ENCODE results near the gene TBC1D22B. TPM values are rescaled to one million over a fixed set of nuclear protein-coding genes. Genes with fewer than 3 reads are reported as not detected.
"Not testable (repeated sequence)": the region's sequence is repeated elsewhere in the genome, so short reads cannot be mapped to it uniquely, and the experiment has no call there.

TBC1D22B gene
- total and polyA plus RNA-seq, 12 donors: 7.4 to 21.9 (median 15.7) TPM

DNA sequence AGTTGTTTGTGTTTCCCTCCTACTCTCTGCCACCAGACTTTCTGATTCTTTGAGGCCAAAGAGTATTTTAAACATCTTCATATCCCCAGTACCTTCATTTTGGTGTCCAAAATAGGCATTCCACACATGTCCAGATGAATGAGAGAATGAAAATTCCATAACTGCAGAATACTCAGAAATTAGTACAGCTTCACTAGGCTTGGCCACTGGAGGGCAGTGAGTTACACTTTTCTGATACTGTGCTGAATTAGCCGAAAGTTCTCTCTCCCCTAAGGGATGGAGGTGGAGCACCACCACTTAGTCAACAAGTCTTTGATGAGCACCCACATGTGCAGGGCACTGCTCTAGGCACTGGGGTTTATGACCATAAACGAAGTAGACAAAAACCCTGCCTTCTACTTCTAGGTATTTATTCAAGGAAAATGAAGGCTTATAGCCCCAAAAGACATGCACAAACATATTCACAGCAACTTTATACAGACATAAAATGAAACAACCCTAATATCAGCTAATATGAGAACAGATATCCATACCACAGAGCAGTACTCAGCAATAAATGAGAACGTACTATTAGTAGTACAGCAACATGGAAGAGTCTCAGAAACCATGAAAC is 46.4 kb downstream of the TBC1D22B start:
- DNase-seq: peak in 2 of 7 donors; percentile 33
- WGBS, 4 donors: 48 to 66% (median 61%) methylated on average over 2 to 3 of the region's 3 CpGs

DNA sequence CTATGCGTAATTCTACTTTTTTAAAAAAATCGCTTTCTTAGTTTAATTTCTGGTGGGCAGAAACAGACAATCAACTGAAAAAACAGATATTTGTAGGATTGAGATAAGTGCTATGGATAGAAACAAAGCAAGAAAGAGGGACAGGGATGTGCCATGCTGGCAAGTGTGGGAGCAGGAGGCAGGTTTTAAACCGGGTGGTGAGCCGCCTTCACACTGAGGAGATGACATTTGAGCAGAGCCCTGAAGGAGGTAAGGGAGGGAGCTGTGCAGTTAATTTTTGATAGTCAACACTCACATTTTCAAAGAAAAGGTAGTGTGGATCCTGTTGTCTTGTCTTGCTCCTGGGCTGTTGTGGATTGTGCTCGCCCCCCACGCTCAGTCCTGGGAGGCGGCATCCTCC is 47.2 kb downstream of the TBC1D22B start:
- no peak for DNase-seq
- no peak overlapping the region for H3K4me3 ChIP-seq
- H3K36me3 ChIP-seq (replicated peaks in 1 of 2): peaks cover 0 to 25% of the 10 kb centered on the region in 2 donors
- H3K9me3 ChIP-seq (replicated peaks in 1 of 3): no peaks in the 10 kb centered on the region
- no peak overlapping the region for H3K27ac ChIP-seq
- peaks cover 0 to 5% of the 10 kb centered on the region in 2 donors for H3K4me1 ChIP-seq (replicated peaks in 1 of 2)
- no peak for TF ChIP-seq POLR2A (IDR thresholded peaks at IDR 0.05)
- TF ChIP-seq, protein P1, sequence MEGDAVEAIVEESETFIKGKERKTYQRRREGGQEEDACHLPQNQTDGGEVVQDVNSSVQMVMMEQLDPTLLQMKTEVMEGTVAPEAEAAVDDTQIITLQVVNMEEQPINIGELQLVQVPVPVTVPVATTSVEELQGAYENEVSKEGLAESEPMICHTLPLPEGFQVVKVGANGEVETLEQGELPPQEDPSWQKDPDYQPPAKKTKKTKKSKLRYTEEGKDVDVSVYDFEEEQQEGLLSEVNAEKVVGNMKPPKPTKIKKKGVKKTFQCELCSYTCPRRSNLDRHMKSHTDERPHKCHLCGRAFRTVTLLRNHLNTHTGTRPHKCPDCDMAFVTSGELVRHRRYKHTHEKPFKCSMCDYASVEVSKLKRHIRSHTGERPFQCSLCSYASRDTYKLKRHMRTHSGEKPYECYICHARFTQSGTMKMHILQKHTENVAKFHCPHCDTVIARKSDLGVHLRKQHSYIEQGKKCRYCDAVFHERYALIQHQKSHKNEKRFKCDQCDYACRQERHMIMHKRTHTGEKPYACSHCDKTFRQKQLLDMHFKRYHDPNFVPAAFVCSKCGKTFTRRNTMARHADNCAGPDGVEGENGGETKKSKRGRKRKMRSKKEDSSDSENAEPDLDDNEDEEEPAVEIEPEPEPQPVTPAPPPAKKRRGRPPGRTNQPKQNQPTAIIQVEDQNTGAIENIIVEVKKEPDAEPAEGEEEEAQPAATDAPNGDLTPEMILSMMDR (IDR thresholded peaks at IDR 0.05): no peak
- intact Hi-C loops (cut with DNase I): no loop called here
- no peaks in the 10 kb centered on the region for H3K27me3 ChIP-seq
- WGBS, 4 donors: 94 to 99% (median 97%) methylated on average over 7 of the region's 7 CpGs

More for the DNA sequence above, 46.4 kb downstream of the TBC1D22B start:
- Histone ChIP-seq H3K4me3 (no peak overlapping the region), H3K27ac (no peak overlapping the region), H3K4me1 (replicated peaks in 1 of 2) (peaks cover 0 to 5% of the 10 kb centered on the region in 2 donors), H3K9me3 (replicated peaks in 1 of 3) (no peaks in the 10 kb centered on the region), H3K27me3 (no peaks in the 10 kb centered on the region), H3K36me3 (replicated peaks in 1 of 2) (peaks cover 0 to 25% of the 10 kb centered on the region in 2 donors)
- TF ChIP-seq, protein P1 (IDR thresholded peaks at IDR 0.05): peak; percentile 34 to 55 (median 48)
- no peak for TF ChIP-seq POLR2A (IDR thresholded peaks at IDR 0.05)
- intact Hi-C loops (cut with DNase I): no loop called here

DNA sequence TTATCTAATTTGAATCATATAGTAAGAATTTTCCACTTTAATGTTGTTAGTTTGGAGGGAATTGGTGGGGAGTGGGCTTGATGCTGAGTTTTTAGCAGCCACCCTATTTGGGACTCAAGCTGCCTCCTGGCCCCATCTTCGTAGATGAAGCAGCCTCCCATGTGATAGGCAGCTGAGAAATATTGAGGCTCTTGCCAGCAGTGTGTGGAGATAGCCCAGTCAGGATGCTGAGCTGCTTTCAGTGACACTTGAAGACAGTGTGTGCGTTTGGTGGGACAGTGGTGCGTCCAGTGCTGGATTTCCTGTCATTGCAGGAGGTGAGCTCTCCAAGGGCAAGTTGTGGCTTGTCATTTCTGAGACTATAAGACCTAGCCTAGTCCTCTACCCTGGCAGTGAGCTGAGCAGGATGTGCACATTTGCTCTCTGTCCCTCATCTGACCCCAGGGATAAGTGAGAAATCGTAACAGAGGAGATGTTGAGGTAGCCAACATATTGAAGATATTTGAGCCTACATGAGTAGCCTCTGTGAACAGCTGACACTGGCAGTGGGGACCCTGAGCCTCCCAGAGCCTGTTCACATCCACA is 48.4 kb downstream of the TBC1D22B start:
- Histone ChIP-seq H3K36me3 (replicated peaks in 1 of 2) (peaks cover 0 to 22% of the 10 kb centered on the region in 2 donors), H3K27me3 (no peaks in the 10 kb centered on the region), H3K27ac (no peak overlapping the region), H3K4me3 (no peak overlapping the region), H3K9me3 (replicated peaks in 1 of 3) (no peaks in the 10 kb centered on the region), H3K4me1 (replicated peaks in 1 of 2) (peaks cover 0 to 5% of the 10 kb centered on the region in 2 donors)
- no peak for DNase-seq
- intact Hi-C loops (cut with DNase I): no loop called here
- WGBS, 4 donors: 94 to 96% (median 95%) methylated on average over 4 of the region's 4 CpGs
- TF ChIP-seq, protein P1 (IDR thresholded peaks at IDR 0.05): no peak
- TF ChIP-seq POLR2A (IDR thresholded peaks at IDR 0.05): no peak

DNA sequence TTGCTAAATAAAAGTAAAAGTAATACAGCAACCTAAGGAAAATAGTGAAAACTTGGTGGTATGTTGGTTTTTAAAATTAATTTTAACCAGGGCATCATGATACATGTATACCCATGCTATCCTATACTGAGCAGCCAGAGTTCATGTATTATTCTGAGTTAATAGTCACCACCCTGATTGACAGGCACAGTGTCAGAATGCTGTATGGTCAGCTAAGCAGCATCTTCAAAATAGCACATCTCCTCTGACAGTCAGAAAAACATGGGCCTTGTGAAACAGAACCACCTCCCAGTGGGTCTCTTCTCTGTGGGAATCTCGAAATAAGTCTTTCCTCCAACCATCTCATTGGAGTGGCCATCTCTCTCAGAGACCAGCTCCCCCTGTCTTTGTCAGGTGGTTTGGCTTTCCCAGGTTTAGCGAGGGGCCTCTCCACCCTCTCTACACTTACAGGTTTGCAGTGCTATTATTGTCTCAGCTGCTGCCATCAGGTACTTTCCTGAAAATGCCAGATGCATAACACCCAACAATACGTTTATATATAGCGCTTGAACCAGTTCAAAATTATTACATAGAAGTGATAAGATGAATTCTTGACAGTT is 49.2 kb downstream of the TBC1D22B start:
- DNase-seq: no peak
- H3K27me3 ChIP-seq: no peaks in the 10 kb centered on the region
- H3K4me3 ChIP-seq: no peak overlapping the region
- no peak for TF ChIP-seq POLR2A (IDR thresholded peaks at IDR 0.05)
- TF ChIP-seq, protein P1 (IDR thresholded peaks at IDR 0.05): no peak
- peaks cover 0 to 14% of the 10 kb centered on the region in 2 donors for H3K36me3 ChIP-seq (replicated peaks in 1 of 2)
- peaks cover 0 to 5% of the 10 kb centered on the region in 2 donors for H3K4me1 ChIP-seq (replicated peaks in 1 of 2)
- 93 to 97% (median 95%) methylated on average over 4 of the region's 4 CpGs for WGBS, 4 donors
- H3K27ac ChIP-seq: no peak overlapping the region
- intact Hi-C loops (cut with DNase I): no loop called here
- no peaks in the 10 kb centered on the region for H3K9me3 ChIP-seq (replicated peaks in 1 of 3)

DNA sequence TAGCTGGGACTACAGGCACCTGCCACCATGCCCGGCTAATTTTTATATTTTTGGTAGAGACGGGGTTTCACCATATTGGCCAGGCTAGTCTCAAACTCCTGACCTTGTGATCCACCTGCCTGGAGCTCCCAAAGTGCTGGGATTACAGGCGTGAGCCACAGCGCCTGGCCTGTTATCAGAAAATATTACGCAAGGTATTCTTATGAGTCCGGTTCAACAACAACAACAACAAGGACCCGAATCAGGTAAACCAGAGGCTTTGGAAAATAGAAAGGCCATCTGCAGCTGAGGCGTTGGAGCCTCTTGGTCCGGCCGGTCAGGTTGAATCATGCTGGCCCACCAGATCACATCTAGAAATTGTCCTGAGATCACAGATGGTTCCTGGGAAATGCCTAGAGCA is 49.9 kb downstream of the TBC1D22B start:
- H3K4me1 ChIP-seq (replicated peaks in 1 of 2); H3K9me3 ChIP-seq (replicated peaks in 1 of 3); H3K27ac ChIP-seq; H3K36me3 ChIP-seq (replicated peaks in 1 of 2); DNase-seq; intact Hi-C loops (cut with DNase I); H3K27me3 ChIP-seq; H3K4me3 ChIP-seq: not testable (repeated sequence)
- WGBS, 4 donors: 92 to 98% (median 94%) methylated on average over 10 of the region's 10 CpGs
